HEK293T (cell line): ENCODE data around the gene ZNF561.

ENCODE experiments used
- CTCF ChIA-PET: fragments of 350-600 bp; formaldehyde crosslinking; extraction: SDS; loops from one replicate; lab custom pipeline; 2021; ENCODE audit warnings: antibody characterized with exemption, inconsistent platforms; lab: Yijun Ruan, JAX
- POLR2A ChIA-PET: fragments of 350-600 bp; formaldehyde crosslinking; extraction: SDS; loops from one replicate; lab custom pipeline; 2020; ENCODE audit warnings: antibody characterized with exemption, inconsistent platforms; lab: Yijun Ruan, JAX
- DNase-seq: peaks from one replicate; pipeline ENCODE4 v3.0.0; 2012; ENCODE audit warnings: mixed read lengths; ENCODE audit errors: extremely low spot score
- ARNT ChIP-seq: fragments of 450-650 bp; IDR thresholded peaks from 2 replicates; pipeline ENCODE4 v1.6.1; 2017; ENCODE audit warnings: mild to moderate bottlenecking
- BHLHE40 ChIP-seq: fragments of 450-650 bp; IDR thresholded peaks from 2 replicates; pipeline ENCODE4 v1.6.1; 2016; ENCODE audit warnings: mild to moderate bottlenecking, moderate library complexity, borderline replicate concordance
- CTBP1 ChIP-seq: fragments of 450-650 bp; IDR thresholded peaks from 2 replicates; pipeline ENCODE4 v1.6.1; 2016; ENCODE audit warnings: borderline replicate concordance
- ELF4 ChIP-seq: fragments of 450-650 bp; IDR thresholded peaks from 2 replicates; pipeline ENCODE4 v1.6.1; 2017; ENCODE audit warnings: antibody characterized with exemption
- FOXA1 ChIP-seq: fragments of 450-650 bp; IDR thresholded peaks from 2 replicates; pipeline ENCODE4 v1.6.1; 2016; ENCODE audit warnings: mild to moderate bottlenecking
- L3MBTL2 ChIP-seq: fragments of 450-650 bp; conservative IDR thresholded peaks from 2 replicates; pipeline ENCODE4 v1.6.1; 2016; ENCODE audit warnings: mild to moderate bottlenecking
- LEF1 ChIP-seq: fragments of 450-650 bp; IDR thresholded peaks from 2 replicates; pipeline ENCODE4 v1.6.1; 2017; ENCODE audit warnings: mild to moderate bottlenecking, borderline replicate concordance
- NFRKB ChIP-seq: fragments of 450-650 bp; IDR thresholded peaks from 2 replicates; pipeline ENCODE4 v1.6.1; 2016; ENCODE audit warnings: mild to moderate bottlenecking, moderate library complexity
- SP1 ChIP-seq: fragments of 450-650 bp; IDR thresholded peaks from 2 replicates; pipeline ENCODE4 v1.6.1; 2017
- SUZ12 ChIP-seq: fragments of 450-650 bp; IDR thresholded peaks from 2 replicates; pipeline ENCODE4 v1.6.1; 2016; ENCODE audit warnings: mild to moderate bottlenecking
- TARDBP ChIP-seq: fragments of 450-650 bp; IDR thresholded peaks from 2 replicates; pipeline ENCODE4 v1.6.1; 2016
- ZNF384 ChIP-seq: fragments of 450-650 bp; IDR thresholded peaks from 2 replicates; pipeline ENCODE4 v1.6.1; 2016

ZNF561 gene

GRCh38 chr19:9566729-9567128, 54.3 kb downstream of the ZNF561 start:
- CTCF ChIA-PET = no interaction called here
- peak; percentile 6 for DNase-seq
- TF ChIP-seq LEF1 (no peak), TARDBP (no peak), SP1 (no peak), L3MBTL2 (no peak), ZNF384 (no peak)
- POLR2A ChIA-PET = no interaction called here

GRCh38 chr19:9565900-9566705, 54.9 kb downstream of the ZNF561 start:
- POLR2A ChIA-PET = no interaction called here
- CTCF ChIA-PET = no interaction called here
- no peak for DNase-seq
- TF ChIP-seq FOXA1 (no peak), NFRKB (no peak), L3MBTL2 (no peak), ARNT (no peak), BHLHE40 (no peak), ELF4 (no peak), SUZ12 (no peak), CTBP1 (no peak)
